Lower lobe of right lung (tissue), 2 donors: ENCODE results near the gene GPR176. TPM values are rescaled to one million over a fixed set of nuclear protein-coding genes. Genes with fewer than 3 reads are reported as not detected.

Experiments used
- ATAC-seq, 2 donors: fragments of 200-7000 bp; cut with Tn5 transposase; one replicate each; pipeline ENCODE4 v1.9.1; 2020 to 2022; ENCODE audit warnings: mild to moderate bottlenecking in 2 of 2, moderate library complexity in 2 of 2
- DNase-seq: peaks from one replicate; pipeline ENCODE4 v3.0.0-alpha.2; 2020
- H3K27ac ChIP-seq: fragments of 200-600 bp; one replicate; pipeline ENCODE4 v1.8.0; 2022
- H3K27me3 ChIP-seq: fragments of 200-600 bp; one replicate; pipeline ENCODE4 v1.8.0; 2022; ENCODE audit warnings: low read depth
- H3K36me3 ChIP-seq: fragments of 200-600 bp; one replicate; pipeline ENCODE4 v1.8.0; 2022; ENCODE audit warnings: mild to moderate bottlenecking
- H3K4me1 ChIP-seq: fragments of 200-600 bp; one replicate; pipeline ENCODE4 v1.8.0; 2022
- H3K4me3 ChIP-seq: fragments of 200-600 bp; one replicate; pipeline ENCODE4 v1.8.0; 2022; ENCODE audit warnings: mild to moderate bottlenecking
- H3K9me3 ChIP-seq: fragments of 200-600 bp; one replicate; pipeline ENCODE4 v1.8.0; 2022
- intact Hi-C: fragments of 100-400 bp; cut with DNase I; formaldehyde crosslinking; loops from one replicate; pipeline ENCODE4 v1.11.0; 2022
- total RNA-seq: library from RNA; stranded (reverse); fragmentation: NEBNext Ultra II Directional; extraction: Animal tissue kit (Norgen Biotek cat#: 25700); gene quantifications from one replicate; pipeline ENCODE4 v1.2.1, GENCODE V29; 2021
- TF ChIP-seq, protein P1 (sequence below): fragments of 200-600 bp; IDR thresholded peaks from one replicate; pipeline ENCODE4 v1.8.0; 2022; ENCODE audit warnings: antibody characterized with exemption, mild to moderate bottlenecking
- donor health status: DM: no; HTN: yes; CAD: no; lungs with severe emphysema.

The GPR176 gene
- total RNA-seq, 1 donor from 2014 or later, result 2.4 TPM

DNA sequence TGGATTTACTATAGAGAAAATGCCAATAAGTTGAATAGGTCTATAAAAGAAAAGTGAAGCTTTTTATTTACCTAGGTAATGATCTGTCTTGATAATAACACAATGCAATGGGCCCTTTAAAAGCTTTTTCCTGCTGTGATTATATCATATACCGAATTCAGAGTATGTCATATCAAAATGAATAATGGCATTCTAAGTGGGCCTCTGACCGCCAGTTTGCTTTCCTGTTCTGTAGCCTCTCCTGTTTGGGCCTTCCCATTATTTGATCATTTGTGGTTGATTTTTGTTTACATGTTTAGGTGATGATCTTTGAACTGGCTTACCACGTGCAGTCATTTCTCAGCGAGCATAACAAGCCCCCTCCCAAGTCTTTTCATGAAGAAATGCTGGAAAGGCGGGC, 28.8 kb upstream of the GPR176 start:
- Histone ChIP-seq H3K27me3 (no peaks in the 10 kb centered on the region), H3K4me1 (no peaks in the 10 kb centered on the region), H3K4me3 (no peak overlapping the region), H3K9me3 (no peaks in the 10 kb centered on the region), H3K27ac (no peak overlapping the region), H3K36me3 (peaks cover 86% of the 10 kb centered on the region)
- intact Hi-C loops, result no loop called here
- TF ChIP-seq, protein P1, sequence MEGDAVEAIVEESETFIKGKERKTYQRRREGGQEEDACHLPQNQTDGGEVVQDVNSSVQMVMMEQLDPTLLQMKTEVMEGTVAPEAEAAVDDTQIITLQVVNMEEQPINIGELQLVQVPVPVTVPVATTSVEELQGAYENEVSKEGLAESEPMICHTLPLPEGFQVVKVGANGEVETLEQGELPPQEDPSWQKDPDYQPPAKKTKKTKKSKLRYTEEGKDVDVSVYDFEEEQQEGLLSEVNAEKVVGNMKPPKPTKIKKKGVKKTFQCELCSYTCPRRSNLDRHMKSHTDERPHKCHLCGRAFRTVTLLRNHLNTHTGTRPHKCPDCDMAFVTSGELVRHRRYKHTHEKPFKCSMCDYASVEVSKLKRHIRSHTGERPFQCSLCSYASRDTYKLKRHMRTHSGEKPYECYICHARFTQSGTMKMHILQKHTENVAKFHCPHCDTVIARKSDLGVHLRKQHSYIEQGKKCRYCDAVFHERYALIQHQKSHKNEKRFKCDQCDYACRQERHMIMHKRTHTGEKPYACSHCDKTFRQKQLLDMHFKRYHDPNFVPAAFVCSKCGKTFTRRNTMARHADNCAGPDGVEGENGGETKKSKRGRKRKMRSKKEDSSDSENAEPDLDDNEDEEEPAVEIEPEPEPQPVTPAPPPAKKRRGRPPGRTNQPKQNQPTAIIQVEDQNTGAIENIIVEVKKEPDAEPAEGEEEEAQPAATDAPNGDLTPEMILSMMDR, result no peak
- no peak for ATAC-seq
- DNase-seq, result no peak

DNA sequence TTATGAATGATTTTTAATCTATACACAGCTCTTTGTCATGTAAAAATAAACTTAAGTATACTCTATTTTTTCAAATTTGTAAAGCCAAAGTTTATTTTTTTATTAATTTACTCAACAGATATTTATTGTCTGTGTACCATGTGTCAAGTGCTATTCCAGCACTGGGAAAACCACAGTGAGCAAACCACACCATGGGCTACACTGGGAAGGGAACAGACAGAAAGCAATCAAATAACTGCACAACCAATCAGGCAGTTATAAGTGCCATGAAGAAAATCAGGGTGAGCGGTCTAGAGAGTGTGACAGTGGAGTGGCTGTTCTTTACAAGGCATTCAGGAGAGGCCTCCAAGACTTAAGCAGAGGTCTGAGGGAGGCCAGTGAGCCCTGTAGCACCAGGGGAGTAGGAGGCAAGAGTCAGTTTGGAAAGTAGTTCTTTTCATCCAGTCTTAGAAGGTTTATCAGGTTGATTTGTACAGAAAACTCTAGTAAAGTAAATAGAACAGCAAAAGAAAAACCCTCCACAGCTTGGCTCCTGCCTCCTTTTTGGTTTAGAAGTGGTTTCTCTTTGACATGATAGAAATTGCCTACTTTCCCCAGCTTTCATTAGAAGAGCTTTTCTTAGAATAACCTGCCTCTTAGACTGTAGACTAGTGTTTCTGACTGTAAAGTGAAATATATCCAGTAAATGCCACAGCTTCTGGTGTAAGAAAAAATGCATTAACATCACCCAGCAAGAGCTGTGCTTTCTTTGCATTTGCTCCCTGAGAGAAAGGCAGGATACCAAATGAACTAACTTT, 27.5 kb upstream of the GPR176 start:
- H3K27ac ChIP-seq, result no peak overlapping the region
- TF ChIP-seq, protein P1, result no peak
- ATAC-seq, result peak in 1 of 2 donors; percentile 37
- H3K36me3 ChIP-seq, result peaks cover 86% of the 10 kb centered on the region
- no peak for DNase-seq
- no peak overlapping the region for H3K4me3 ChIP-seq
- H3K27me3 ChIP-seq, result no peaks in the 10 kb centered on the region
- no peaks in the 10 kb centered on the region for H3K9me3 ChIP-seq
- intact Hi-C loops, result no loop called here
- H3K4me1 ChIP-seq, result no peaks in the 10 kb centered on the region

DNA sequence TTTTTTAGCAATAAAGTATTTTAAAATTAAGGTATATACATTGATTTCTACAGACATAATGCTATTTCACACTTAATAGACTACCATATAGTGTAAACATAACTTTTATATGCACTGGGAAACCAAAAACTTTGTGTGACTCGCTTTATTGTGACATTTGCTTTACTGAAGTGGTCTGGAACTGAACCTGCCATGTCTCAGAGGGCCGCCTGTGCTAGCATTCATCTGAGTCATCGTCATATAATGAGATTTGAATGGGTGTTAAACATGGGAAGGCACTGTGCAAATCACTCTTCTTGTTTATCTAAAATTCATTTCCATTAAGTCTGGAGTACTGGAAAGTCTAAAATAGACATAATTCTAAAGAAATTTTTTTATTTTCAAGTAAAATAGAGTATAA, 26.8 kb upstream of the GPR176 start:
- no peaks in the 10 kb centered on the region for H3K9me3 ChIP-seq
- TF ChIP-seq, protein P1, result no peak
- intact Hi-C loops, result no loop called here
- H3K27ac ChIP-seq, result no peak overlapping the region
- H3K4me3 ChIP-seq, result no peak overlapping the region
- no peak for ATAC-seq
- H3K36me3 ChIP-seq, result peaks cover 83% of the 10 kb centered on the region
- no peak for DNase-seq
- no peaks in the 10 kb centered on the region for H3K27me3 ChIP-seq
- no peaks in the 10 kb centered on the region for H3K4me1 ChIP-seq

DNA sequence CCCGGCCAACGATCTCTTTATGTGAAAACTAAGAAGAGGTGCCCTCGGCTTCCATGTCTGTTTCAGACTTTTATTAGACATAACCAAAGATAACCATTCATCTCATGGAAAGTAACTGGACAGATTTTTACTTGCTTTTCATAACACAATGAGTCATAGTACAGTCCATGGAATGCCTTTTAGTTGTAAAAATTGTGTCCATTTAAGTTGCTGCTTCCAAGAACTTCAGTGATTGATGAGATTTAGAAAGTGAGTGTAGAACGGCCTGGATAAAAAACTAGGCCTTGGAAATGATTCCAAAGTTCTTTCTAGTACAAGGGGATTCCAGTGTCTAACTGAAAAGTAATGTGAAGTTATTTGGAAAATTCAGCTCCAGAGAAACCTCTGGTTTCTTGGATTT, 24.7 kb upstream of the GPR176 start:
- H3K36me3 ChIP-seq, result peaks cover 83% of the 10 kb centered on the region
- intact Hi-C loops, result no loop called here

DNA sequence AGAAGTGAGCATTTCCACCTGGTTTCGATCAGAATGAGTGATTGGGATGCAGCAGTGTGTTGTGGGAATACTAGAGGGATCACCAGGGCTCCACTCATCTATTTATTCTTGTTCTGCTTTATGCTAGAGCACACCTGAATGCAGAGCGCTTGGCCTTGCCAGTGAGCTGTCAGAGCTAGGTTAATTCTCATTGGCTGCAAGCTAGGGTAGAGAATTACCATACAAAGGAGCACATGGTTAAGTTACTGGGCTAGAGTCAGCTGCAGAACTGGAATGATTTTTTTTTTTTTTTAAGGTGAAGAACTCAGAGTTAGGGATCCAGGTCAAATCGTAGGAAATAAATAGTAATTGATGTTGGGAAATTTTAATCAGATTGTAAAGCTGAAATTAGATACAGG, 22.7 kb upstream of the GPR176 start:
- H3K27me3 ChIP-seq, result no peaks in the 10 kb centered on the region
- intact Hi-C loops, result no loop called here
- no peaks in the 10 kb centered on the region for H3K9me3 ChIP-seq
- no peak overlapping the region for H3K4me3 ChIP-seq
- peaks cover under 1% of the 10 kb centered on the region for H3K4me1 ChIP-seq
- DNase-seq (no peak), ATAC-seq (no peak)
- TF ChIP-seq, protein P1, result no peak
- H3K27ac ChIP-seq, result no peak overlapping the region
- H3K36me3 ChIP-seq, result peaks cover 74% of the 10 kb centered on the region

More for the DNA sequence above, 24.7 kb upstream of the GPR176 start:
- Histone ChIP-seq H3K9me3 (no peaks in the 10 kb centered on the region), H3K4me3 (no peak overlapping the region), H3K27me3 (no peaks in the 10 kb centered on the region), H3K27ac (no peak overlapping the region), H3K4me1 (no peaks in the 10 kb centered on the region)
- ATAC-seq (no peak), DNase-seq (no peak)
- TF ChIP-seq, protein P1, result no peak
